ENCODE data around the gene CXCL11. TPM values are rescaled to one million over a fixed set of nuclear protein-coding genes. Genes with fewer than 3 reads are reported as not detected.

Gene CXCL11
- total and polyA plus RNA-seq, 9 of the 15 experiments (the other 6 are each of a cell fraction or from before 2014, with no cell fraction given), result 2.1 to 9.1 (median 4.5) TPM

DNA sequence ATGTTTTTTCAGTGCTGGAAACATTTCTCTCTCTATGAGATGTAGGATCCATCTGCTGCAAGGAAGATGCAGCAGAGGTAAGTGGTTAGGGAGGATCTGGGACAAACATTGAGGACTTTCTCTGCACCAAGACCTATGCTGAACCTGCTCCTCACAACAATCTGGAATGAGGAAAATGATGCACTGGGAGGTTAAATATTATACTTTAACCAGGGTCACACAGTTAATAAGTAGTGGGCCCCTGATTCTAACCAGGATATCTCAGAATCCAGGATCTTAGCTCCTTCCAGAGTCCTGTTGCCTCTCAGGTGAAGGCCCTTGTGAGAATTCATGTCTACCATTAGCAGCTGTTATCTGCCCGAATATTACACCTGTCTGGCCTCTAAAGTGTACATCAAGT lies 35.6 kb downstream of the CXCL11 start:
- no peak overlapping the region for H3K4me3 ChIP-seq
- no peak overlapping the region for H2AFZ ChIP-seq (ENCODE audit: low read depth, low read length)
- ATAC-seq (no peak), FAIRE-seq (no peak), DNase-seq (ENCODE audit: extremely low read depth in 1 of 4, low spot score in 3 of 4) (no peak)
- BruUV-seq (replicated peaks), result no TSS peak
- H3K4me1 ChIP-seq (replicated peaks in 1 of 2; ENCODE audit: control insufficient read depth in 2 of 2, insufficient read depth in 2 of 2, low read length in 2 of 2), result peaks cover 0 to 5% of the 10 kb centered on the region in 2 experiments; a peak in 2 of 5 replicates
- no peaks in the 10 kb centered on the region for H3K79me2 ChIP-seq (ENCODE audit: control insufficient read depth, insufficient read depth, low read length)
- H3K9me1 ChIP-seq (ENCODE audit: control insufficient read depth, insufficient read depth, low read length), result no peaks in the 10 kb centered on the region
- intact Hi-C loops (cut with micrococcal nuclease), result no loop called here
- no peaks in the 10 kb centered on the region for H4K20me1 ChIP-seq (replicated peaks; ENCODE audit: control insufficient read depth, insufficient read depth, low read length)
- CTCF ChIA-PET (ENCODE audit: low intra/inter-chr PET ratio), result interaction anchor here (0.6 to 1.0 kb wide), 2 partner anchors 67 to 528 kb away, joined by 3 to 4 read pairs; no protein-coding TSS in a partner anchor
- in situ Hi-C loops (cut with MboI), result no loop called here
- H3K36me3 ChIP-seq (ENCODE audit: control insufficient read depth, insufficient read depth, low read length), result no peaks in the 10 kb centered on the region
- H3K27ac ChIP-seq (ENCODE audit: extremely low read depth, low read depth, low read length), result no peak overlapping the region
- WGBS (ENCODE audit: insufficient coverage, low coverage, missing lambda C conversion rate), result 6% methylated on average over 1 of the region's 1 CpG
- H3K9ac ChIP-seq (ENCODE audit: insufficient read depth in 1 of 2, low read depth in 2 of 2, low read length in 2 of 2), result no peak overlapping the region
- no peaks in the 10 kb centered on the region for H3K9me3 ChIP-seq (replicated peaks; ENCODE audit: control insufficient read depth, insufficient read depth, low read depth, low read length)
- no peak overlapping the region for H3K4me2 ChIP-seq (ENCODE audit: insufficient read depth, low read length)
- no peaks in the 10 kb centered on the region for H3K27me3 ChIP-seq (ENCODE audit: control insufficient read depth in 2 of 2, insufficient read depth in 2 of 2, low read length in 2 of 2)
- POLR2A ChIA-PET, result no interaction called here
- TF ChIP-seq ZNF408 (CRISPR knock-in tag; IDR thresholded peaks at IDR 0.05; ENCODE audit: low read depth) (no peak), RBM15 (IDR thresholded peaks at IDR 0.05; ENCODE audit: insufficient read depth, low read length) (no peak), TAF1 (IDR thresholded peaks at IDR 0.05; ENCODE audit: control insufficient read depth, extremely low read depth, insufficient read depth, low read length, severe bottlenecking) (no peak), GABPB2 (CRISPR knock-in tag; conservative IDR thresholded peaks at IDR 0.05) (no peak), ILF3 (IDR thresholded peaks at IDR 0.05; ENCODE audit: borderline replicate concordance) (no peak), CBFB (CRISPR knock-in tag; IDR thresholded peaks at IDR 0.05) (no peak), PTRF (tag; IDR thresholded peaks at IDR 0.05) (no peak), HEY1 (CRISPR knock-in tag; IDR thresholded peaks at IDR 0.05; ENCODE audit: borderline replicate concordance) (no peak), POLR2G (IDR thresholded peaks at IDR 0.05; ENCODE audit: low read depth, low read length) (no peak), FOXA3 (CRISPR knock-in tag; conservative IDR thresholded peaks at IDR 0.05 in 1 of 2, IDR thresholded peaks at IDR 0.05 in 1 of 2) (no peak)
- TF ChIP-seq, protein P1, sequence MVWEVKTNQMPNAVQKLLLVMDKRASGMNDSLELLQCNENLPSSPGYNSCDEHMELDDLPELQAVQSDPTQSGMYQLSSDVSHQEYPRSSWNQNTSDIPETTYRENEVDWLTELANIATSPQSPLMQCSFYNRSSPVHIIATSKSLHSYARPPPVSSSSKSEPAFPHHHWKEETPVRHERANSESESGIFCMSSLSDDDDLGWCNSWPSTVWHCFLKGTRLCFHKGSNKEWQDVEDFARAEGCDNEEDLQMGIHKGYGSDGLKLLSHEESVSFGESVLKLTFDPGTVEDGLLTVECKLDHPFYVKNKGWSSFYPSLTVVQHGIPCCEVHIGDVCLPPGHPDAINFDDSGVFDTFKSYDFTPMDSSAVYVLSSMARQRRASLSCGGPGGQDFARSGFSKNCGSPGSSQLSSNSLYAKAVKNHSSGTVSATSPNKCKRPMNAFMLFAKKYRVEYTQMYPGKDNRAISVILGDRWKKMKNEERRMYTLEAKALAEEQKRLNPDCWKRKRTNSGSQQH (CRISPR knock-in tag; IDR thresholded peaks at IDR 0.05), result no peak
- TF ChIP-seq, protein P2, sequence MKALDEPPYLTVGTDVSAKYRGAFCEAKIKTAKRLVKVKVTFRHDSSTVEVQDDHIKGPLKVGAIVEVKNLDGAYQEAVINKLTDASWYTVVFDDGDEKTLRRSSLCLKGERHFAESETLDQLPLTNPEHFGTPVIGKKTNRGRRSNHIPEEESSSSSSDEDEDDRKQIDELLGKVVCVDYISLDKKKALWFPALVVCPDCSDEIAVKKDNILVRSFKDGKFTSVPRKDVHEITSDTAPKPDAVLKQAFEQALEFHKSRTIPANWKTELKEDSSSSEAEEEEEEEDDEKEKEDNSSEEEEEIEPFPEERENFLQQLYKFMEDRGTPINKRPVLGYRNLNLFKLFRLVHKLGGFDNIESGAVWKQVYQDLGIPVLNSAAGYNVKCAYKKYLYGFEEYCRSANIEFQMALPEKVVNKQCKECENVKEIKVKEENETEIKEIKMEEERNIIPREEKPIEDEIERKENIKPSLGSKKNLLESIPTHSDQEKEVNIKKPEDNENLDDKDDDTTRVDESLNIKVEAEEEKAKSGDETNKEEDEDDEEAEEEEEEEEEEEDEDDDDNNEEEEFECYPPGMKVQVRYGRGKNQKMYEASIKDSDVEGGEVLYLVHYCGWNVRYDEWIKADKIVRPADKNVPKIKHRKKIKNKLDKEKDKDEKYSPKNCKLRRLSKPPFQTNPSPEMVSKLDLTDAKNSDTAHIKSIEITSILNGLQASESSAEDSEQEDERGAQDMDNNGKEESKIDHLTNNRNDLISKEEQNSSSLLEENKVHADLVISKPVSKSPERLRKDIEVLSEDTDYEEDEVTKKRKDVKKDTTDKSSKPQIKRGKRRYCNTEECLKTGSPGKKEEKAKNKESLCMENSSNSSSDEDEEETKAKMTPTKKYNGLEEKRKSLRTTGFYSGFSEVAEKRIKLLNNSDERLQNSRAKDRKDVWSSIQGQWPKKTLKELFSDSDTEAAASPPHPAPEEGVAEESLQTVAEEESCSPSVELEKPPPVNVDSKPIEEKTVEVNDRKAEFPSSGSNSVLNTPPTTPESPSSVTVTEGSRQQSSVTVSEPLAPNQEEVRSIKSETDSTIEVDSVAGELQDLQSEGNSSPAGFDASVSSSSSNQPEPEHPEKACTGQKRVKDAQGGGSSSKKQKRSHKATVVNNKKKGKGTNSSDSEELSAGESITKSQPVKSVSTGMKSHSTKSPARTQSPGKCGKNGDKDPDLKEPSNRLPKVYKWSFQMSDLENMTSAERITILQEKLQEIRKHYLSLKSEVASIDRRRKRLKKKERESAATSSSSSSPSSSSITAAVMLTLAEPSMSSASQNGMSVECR (CRISPR knock-in tag; IDR thresholded peaks at IDR 0.05), result no peak
- TF ChIP-seq, protein P3, sequence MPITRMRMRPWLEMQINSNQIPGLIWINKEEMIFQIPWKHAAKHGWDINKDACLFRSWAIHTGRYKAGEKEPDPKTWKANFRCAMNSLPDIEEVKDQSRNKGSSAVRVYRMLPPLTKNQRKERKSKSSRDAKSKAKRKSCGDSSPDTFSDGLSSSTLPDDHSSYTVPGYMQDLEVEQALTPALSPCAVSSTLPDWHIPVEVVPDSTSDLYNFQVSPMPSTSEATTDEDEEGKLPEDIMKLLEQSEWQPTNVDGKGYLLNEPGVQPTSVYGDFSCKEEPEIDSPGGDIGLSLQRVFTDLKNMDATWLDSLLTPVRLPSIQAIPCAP (CRISPR knock-in tag; IDR thresholded peaks at IDR 0.05; ENCODE audit: borderline replicate concordance), result no peak
- TF ChIP-seq, protein P4, sequence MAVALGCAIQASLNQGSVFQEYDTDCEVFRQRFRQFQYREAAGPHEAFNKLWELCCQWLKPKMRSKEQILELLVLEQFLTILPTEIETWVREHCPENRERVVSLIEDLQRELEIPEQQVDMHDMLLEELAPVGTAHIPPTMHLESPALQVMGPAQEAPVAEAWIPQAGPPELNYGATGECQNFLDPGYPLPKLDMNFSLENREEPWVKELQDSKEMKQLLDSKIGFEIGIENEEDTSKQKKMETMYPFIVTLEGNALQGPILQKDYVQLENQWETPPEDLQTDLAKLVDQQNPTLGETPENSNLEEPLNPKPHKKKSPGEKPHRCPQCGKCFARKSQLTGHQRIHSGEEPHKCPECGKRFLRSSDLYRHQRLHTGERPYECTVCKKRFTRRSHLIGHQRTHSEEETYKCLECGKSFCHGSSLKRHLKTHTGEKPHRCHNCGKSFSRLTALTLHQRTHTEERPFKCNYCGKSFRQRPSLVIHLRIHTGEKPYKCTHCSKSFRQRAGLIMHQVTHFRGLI (CRISPR knock-in tag; IDR thresholded peaks at IDR 0.05), result no peak
